Osteocyte (in vitro differentiated cells): ENCODE data around the gene PRKCE. TPM values are rescaled to one million over a fixed set of nuclear protein-coding genes. Genes with fewer than 3 reads are reported as not detected.

Experiments
- DNase-seq: peaks from one replicate; pipeline ENCODE4 v3.0.0; 2021; ENCODE audit warnings: mixed read lengths; ENCODE audit not compliant: unreplicated experiment; ENCODE audit errors: extremely low spot score
- H3K27ac Mint-ChIP-seq: one replicate; pipeline ENCODE4 v1.8.0; 2021; ENCODE audit warnings: mild to moderate bottlenecking, mixed read lengths; ENCODE audit not compliant: unreplicated experiment
- H3K27me3 Mint-ChIP-seq: one replicate; pipeline ENCODE4 v1.8.0; 2021; ENCODE audit warnings: mixed read lengths; ENCODE audit not compliant: unreplicated experiment
- H3K36me3 Mint-ChIP-seq: one replicate; pipeline ENCODE4 v1.8.0; 2021; ENCODE audit warnings: mixed read lengths; ENCODE audit not compliant: unreplicated experiment
- H3K4me1 Mint-ChIP-seq: one replicate; pipeline ENCODE4 v1.8.0; 2021; ENCODE audit warnings: mixed read lengths; ENCODE audit not compliant: unreplicated experiment
- H3K4me3 Mint-ChIP-seq: one replicate; pipeline ENCODE4 v1.8.0; 2021; ENCODE audit warnings: mild to moderate bottlenecking, moderate library complexity, mixed read lengths; ENCODE audit not compliant: unreplicated experiment
- H3K9me3 Mint-ChIP-seq: one replicate; pipeline ENCODE4 v1.8.0; 2021; ENCODE audit warnings: mixed read lengths; ENCODE audit not compliant: unreplicated experiment
- CTCF ChIP-seq: fragments of 200-600 bp; sonication (generic); IDR thresholded peaks from 2 replicates; pipeline ENCODE4 v1.5.0; 2021; ENCODE audit warnings: antibody characterized with exemption, mild to moderate bottlenecking, moderate library complexity
- total RNA-seq: library from RNA; stranded (reverse); gene quantifications from 2 replicates; pipeline ENCODE4 v1.2.1, GENCODE V29; 2021

Gene PRKCE
- total RNA-seq, 1 donor from 2014 or later: 13.8 TPM

GRCh38 chr2:46071074-46071473, 419.6 kb downstream of the PRKCE start:
- Mint-ChIP-seq H3K27ac (no peak overlapping the region), H3K9me3 (no peaks in the 10 kb centered on the region), H3K4me3 (no peak overlapping the region), H3K27me3 (no peaks in the 10 kb centered on the region), H3K36me3 (no peaks in the 10 kb centered on the region), H3K4me1 (peaks cover 51% of the 10 kb centered on the region)
- no peak for DNase-seq
- TF ChIP-seq CTCF: no peak

- no peak overlapping the region for H3K4me3 Mint-ChIP-seq
- no peaks in the 10 kb centered on the region for H3K27me3 Mint-ChIP-seq
- H3K27ac Mint-ChIP-seq: peak overlapping the region; percentile 94
- TF ChIP-seq CTCF: no peak
- no peaks in the 10 kb centered on the region for H3K9me3 Mint-ChIP-seq
- H3K4me1 Mint-ChIP-seq: peaks cover 45% of the 10 kb centered on the region
- no peaks in the 10 kb centered on the region for H3K36me3 Mint-ChIP-seq
- DNase-seq: no peak
Measured at GRCh38 chr2:46072101-46072820, 420.8 kb downstream of the PRKCE start.

- no peak for DNase-seq
- peak overlapping the region; percentile 94 for H3K27ac Mint-ChIP-seq
- no peaks in the 10 kb centered on the region for H3K9me3 Mint-ChIP-seq
- peaks cover 35% of the 10 kb centered on the region for H3K4me1 Mint-ChIP-seq
- H3K36me3 Mint-ChIP-seq: no peaks in the 10 kb centered on the region
- peak overlapping the region; percentile 63 for H3K4me3 Mint-ChIP-seq
- no peaks in the 10 kb centered on the region for H3K27me3 Mint-ChIP-seq
- TF ChIP-seq CTCF: no peak
Measured at GRCh38 chr2:46073540-46074046, 422.1 kb downstream of the PRKCE start.

- no peak overlapping the region for H3K4me3 Mint-ChIP-seq
- H3K36me3 Mint-ChIP-seq: no peaks in the 10 kb centered on the region
- peaks cover 35% of the 10 kb centered on the region for H3K4me1 Mint-ChIP-seq
- no peak for DNase-seq
- H3K27ac Mint-ChIP-seq: peak overlapping the region; percentile 3
- no peaks in the 10 kb centered on the region for H3K9me3 Mint-ChIP-seq
- no peaks in the 10 kb centered on the region for H3K27me3 Mint-ChIP-seq
- no peak for TF ChIP-seq CTCF
Measured at GRCh38 chr2:46074501-46074900, 423.0 kb downstream of the PRKCE start.

GRCh38 chr2:46075848-46076247, 424.4 kb downstream of the PRKCE start:
- no peak for TF ChIP-seq CTCF
- Mint-ChIP-seq H3K4me3 (no peak overlapping the region), H3K9me3 (no peaks in the 10 kb centered on the region), H3K36me3 (no peaks in the 10 kb centered on the region), H3K27ac (no peak overlapping the region), H3K27me3 (no peaks in the 10 kb centered on the region), H3K4me1 (peaks cover 35% of the 10 kb centered on the region)
- no peak for DNase-seq
